ENCODE results near the gene CNOT6.

- TF ChIP-seq CTCF (IDR thresholded peaks at IDR 0.05; ENCODE audit: low read length) (no peak), EZH2 (IDR thresholded peaks at IDR 0.05; ENCODE audit: borderline replicate concordance, low read length) (no peak)
Observed at GRCh38 chr5:180486636-180487149, 7.5 kb upstream of the CNOT6 start.

All from OCI-LY1 (cell line).